Activated naive CD4-positive, alpha-beta T cell treated with anti-CD3 and anti-CD28 coated beads, Interleukin-2, amount 50 U/mL, for 72 hours (primary cell): ENCODE data around the gene COL16A1. TPM values are rescaled to one million over a fixed set of nuclear protein-coding genes. Genes with fewer than 3 reads are reported as not detected.

Source experiments
- ATAC-seq, 2 donors: fragments of 150-1000 bp; cut with Tn5 transposase; 2 replicates each; pipeline ENCODE4 v1.10.0; 2021; ENCODE audit warnings: mild to moderate bottlenecking in 2 of 2, moderate library complexity in 2 of 2
- DNase-seq, 2 donors: peaks; one replicate each; pipeline ENCODE4 v3.0.0; 2021 to 2022; ENCODE audit warnings: low spot score in 2 of 2
- H3K27ac Mint-ChIP-seq, 2 donors: one replicate each; pipeline ENCODE4 v1.8.0; 2022; ENCODE audit warnings: mild to moderate bottlenecking in 2 of 2, mixed read lengths in 2 of 2
- H3K36me3 Mint-ChIP-seq, 2 donors: one replicate each; pipeline ENCODE4 v1.8.0; 2022; ENCODE audit warnings: mixed read lengths in 2 of 2
- H3K9me3 Mint-ChIP-seq, 2 donors: one replicate each; pipeline ENCODE4 v1.8.0; 2022; ENCODE audit warnings: mixed read lengths in 2 of 2
- total RNA-seq, 2 donors: library from RNA; stranded (reverse); gene quantifications; one replicate each; pipeline ENCODE4 v1.2.3, GENCODE V29; 2022

Gene COL16A1
- total RNA-seq, 2 donors from 2014 or later: 0.21 TPM; not detected in 1

GRCh38 chr1:31736675-31737074 lies 32.9 kb upstream of the COL16A1 start:
- ATAC-seq: no peak
- DNase-seq: no peak
- Mint-ChIP-seq H3K27ac (no peak overlapping the region), H3K9me3 (no peaks in the 10 kb centered on the region), H3K36me3 (no peaks in the 10 kb centered on the region)

- Mint-ChIP-seq H3K9me3 (no peaks in the 10 kb centered on the region), H3K27ac (no peak overlapping the region)
Measured at GRCh38 chr1:31735571-31735970, 31.8 kb upstream of the COL16A1 start.

DNA sequence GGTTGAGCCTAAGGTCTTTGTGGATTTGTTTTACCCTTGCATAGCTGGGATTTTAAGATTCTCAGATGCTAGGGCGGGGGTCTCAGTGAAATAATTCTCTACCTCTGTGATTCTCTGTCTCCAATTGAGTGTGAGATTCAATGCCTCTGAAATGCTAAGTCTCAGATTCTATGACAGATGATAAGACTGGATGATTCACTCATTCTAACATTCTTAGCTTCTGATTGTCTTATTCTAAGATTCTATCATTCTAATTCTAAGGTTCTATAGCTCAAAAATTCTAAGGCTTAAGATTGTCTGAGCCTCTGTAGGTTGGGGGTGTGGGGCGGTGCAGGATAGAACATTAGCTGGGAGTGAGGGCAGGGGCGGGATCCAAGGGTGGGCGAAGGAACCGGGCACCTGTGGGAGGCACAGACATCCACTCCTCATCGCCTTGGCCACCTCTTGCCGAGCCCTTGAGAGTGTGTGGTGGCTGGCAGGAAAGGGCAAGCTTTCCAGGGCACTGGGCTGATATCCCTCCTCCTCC lies 30.8 kb upstream of the COL16A1 start:
- Mint-ChIP-seq H3K36me3 (no peaks in the 10 kb centered on the region), H3K27ac (peak overlapping the region in 1 of 2 donors; percentile 28), H3K9me3 (no peaks in the 10 kb centered on the region)
- no peak for ATAC-seq
- no peak for DNase-seq

More at GRCh38 chr1:31735571-31735970, 31.8 kb upstream of the COL16A1 start:
- DNase-seq (no peak), ATAC-seq (no peak)
- H3K36me3 Mint-ChIP-seq: no peaks in the 10 kb centered on the region

DNA sequence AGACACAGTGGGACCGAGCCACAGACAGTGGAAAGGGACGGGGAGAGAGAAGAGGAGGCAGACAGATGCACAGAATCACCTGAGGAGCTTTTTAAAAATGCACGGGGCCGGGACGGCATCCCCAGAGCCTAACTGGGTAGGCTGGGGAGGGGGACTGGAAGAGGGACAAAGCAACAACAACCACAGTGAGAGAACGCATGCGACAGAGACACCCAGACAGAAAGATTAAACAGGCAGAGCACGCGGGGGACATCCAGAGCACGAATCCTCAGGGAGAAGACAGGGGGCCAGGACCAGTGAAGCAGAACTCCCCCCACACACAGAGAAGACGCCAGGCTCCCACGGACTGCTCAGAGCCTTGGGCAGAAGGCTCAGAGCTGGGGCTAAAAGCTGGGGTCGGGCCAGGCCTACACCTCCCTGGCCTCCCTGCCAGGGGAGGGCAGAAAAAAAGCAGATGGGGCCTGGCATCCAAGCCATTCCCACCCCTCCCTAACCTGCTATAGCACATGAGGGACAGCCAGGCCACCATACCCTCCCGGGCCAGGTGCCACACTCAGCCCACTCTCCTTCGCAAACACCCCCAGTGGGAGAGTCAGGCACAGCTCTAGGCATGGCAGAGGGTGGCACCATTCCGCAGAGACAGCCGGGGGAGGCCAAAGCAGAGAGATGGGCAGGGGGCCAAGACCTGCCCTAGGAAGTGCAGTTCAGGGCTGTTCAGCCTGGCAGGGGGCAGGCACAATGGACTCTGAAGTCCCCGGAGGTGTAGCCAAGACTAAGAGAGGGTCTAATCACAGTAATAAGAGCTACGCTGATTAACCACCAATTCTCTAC lies 29.8 kb upstream of the COL16A1 start:
- no peaks in the 10 kb centered on the region for H3K36me3 Mint-ChIP-seq
- H3K9me3 Mint-ChIP-seq: no peaks in the 10 kb centered on the region
- H3K27ac Mint-ChIP-seq: peak overlapping the region in 1 of 2 donors; percentile 28
- no peak for DNase-seq
- ATAC-seq: no peak

DNA sequence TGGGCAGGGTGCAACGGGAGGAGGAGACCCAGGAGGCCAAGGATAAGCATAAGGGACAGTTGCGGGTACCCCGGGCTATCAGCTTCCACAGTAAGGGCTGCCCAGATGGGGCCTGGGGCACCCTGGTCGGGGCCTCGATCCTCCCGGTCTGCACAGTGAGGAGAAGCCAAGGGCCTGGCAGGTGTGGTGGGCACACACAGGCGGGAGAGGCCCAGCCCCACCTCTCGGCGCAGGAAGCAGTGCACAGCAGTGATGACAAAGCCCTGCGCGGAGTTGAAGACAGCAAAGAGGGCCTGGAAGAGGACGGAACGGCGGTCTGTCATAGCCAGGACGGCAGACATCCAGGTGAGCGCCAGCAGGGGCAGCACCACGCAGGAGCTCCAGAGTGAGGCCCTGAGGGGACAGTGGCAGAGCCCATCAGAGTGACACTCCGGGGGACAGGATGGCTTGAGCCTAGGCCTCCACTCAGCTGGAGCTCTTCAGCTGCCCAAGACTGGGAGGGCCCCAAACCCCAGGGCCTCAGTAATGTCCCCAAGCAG lies 29.0 kb upstream of the COL16A1 start:
- no peak for ATAC-seq
- peak overlapping the region in 1 of 2 donors; percentile 45 for H3K27ac Mint-ChIP-seq

GRCh38 chr1:31732343-31732742 lies 28.5 kb upstream of the COL16A1 start:
- Mint-ChIP-seq H3K36me3 (no peaks in the 10 kb centered on the region), H3K9me3 (no peaks in the 10 kb centered on the region), H3K27ac (no peak overlapping the region)
- DNase-seq: no peak
- ATAC-seq: no peak

More for the DNA sequence above, 29.0 kb upstream of the COL16A1 start:
- Mint-ChIP-seq H3K36me3 (no peaks in the 10 kb centered on the region), H3K9me3 (no peaks in the 10 kb centered on the region)
- DNase-seq: no peak

DNA sequence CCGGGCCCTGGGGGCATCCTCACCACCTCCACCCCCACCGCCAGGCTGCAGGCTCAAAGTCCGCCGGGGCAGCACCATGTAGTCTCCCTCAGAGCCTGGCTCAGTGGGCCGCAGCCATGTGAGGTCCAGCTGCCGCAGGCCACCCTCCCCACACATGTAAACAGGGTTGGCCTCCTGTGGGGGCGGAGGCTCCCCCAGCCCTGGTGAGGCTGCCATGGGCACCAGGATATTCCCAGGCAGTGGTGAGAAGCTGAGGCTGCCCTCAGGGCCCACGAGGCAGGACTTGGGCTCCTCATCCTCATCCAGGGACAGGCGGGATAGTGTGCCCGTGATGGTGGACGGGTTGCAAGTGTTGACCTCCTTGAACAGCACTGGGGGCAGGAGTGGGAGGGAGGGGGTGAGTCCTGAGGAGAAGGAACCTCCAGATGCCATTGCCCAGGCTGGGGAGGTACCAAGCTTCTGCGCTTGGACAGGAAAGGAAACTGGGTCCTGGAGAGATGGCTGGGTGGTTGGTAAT lies 27.3 kb upstream of the COL16A1 start:
- DNase-seq (no peak), ATAC-seq (no peak)
- Mint-ChIP-seq H3K36me3 (no peaks in the 10 kb centered on the region), H3K9me3 (no peaks in the 10 kb centered on the region), H3K27ac (no peak overlapping the region)

GRCh38 chr1:31730336-31731048 lies 26.7 kb upstream of the COL16A1 start:
- H3K9me3 Mint-ChIP-seq: no peaks in the 10 kb centered on the region
- no peaks in the 10 kb centered on the region for H3K36me3 Mint-ChIP-seq
- ATAC-seq (no peak), DNase-seq (no peak)
- H3K27ac Mint-ChIP-seq: no peak overlapping the region

DNA sequence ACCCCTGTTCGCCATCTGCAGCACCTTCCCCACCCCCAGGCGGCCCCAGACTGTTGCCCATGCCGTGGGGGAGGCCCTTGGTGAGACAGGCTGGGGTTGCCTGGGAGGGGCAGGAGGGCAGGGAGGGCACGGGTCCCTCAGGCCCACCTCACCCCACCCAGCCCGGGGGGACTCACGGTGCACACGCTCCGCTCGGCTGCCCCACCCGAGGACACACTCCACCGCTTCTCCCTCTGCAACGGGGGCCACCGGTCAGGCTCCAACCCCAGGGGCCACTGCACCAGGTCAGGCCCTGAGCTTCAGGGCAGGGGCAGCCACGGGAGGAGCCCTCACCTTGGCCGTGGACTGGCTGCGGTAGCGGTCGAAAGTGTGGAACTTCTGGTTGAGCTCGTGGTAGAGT lies 24.0 kb upstream of the COL16A1 start:
- Mint-ChIP-seq H3K36me3 (no peaks in the 10 kb centered on the region), H3K27ac (no peak overlapping the region), H3K9me3 (no peaks in the 10 kb centered on the region)
- DNase-seq (no peak), ATAC-seq (no peak)

- ATAC-seq (no peak), DNase-seq (no peak)
- no peaks in the 10 kb centered on the region for H3K36me3 Mint-ChIP-seq
Measured at GRCh38 chr1:31727195-31727594, 23.4 kb upstream of the COL16A1 start.

DNA sequence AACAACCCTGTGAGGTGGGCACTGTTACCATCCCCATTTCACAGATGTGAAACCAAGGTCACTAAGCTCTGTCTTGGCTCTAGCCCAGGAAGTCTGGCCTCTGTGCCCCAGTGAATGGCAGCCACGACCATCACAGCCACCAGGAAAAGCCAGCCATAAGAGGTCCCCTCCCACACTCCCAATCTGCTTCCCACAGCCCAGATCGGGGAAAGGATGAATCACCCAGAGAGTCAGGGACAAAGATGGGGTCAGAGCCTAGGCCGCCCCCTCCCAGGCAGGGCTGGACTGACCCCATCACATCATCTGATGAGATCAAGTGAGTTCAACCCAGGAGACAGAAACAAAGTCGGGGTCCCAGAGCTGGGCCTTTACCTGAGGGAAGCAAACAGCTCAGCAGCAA lies 22.9 kb upstream of the COL16A1 start:
- no peak for ATAC-seq
- DNase-seq: no peak
- Mint-ChIP-seq H3K27ac (no peak overlapping the region), H3K9me3 (no peaks in the 10 kb centered on the region), H3K36me3 (no peaks in the 10 kb centered on the region)

More at GRCh38 chr1:31727195-31727594, 23.4 kb upstream of the COL16A1 start:
- no peak overlapping the region for H3K27ac Mint-ChIP-seq
- H3K9me3 Mint-ChIP-seq: no peaks in the 10 kb centered on the region

DNA sequence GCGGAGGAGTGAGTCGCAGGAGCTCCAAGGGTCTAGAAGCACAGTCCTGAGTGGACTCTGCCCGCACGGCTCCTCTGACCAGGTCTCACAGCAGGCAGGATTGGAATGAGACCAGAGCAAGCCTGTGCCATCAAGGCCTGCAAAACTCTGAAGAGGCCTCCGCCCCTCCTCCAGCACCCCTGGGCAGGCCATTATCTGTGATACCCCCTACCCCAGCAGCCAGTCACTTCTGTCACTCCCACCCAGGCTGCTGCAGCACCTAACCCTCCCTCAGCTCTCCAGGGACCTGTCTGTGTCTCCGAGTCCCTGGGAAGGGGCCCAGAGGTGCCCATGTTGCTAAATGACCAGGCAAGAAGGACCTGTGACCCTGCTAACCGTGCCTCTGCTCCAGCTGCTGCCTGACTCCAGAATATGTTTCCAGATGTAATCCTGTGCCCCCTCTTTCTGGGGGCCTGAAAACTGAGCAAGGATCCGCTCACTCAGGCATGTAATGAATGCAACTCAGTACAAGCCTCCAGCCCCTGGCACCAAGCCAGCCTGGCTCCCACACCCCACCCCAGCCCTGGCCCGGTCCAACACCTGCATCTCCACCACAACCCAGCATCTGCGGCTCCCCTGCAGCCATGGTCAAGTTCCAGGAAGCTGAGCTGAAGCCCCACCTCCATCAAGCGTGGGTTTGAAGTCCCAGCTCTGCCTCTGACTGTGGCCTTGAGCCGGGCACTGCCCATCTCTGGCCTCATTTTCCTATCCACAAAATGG lies 22.1 kb upstream of the COL16A1 start:
- H3K36me3 Mint-ChIP-seq: no peaks in the 10 kb centered on the region
- no peak overlapping the region for H3K27ac Mint-ChIP-seq
- DNase-seq (no peak), ATAC-seq (no peak)
- no peaks in the 10 kb centered on the region for H3K9me3 Mint-ChIP-seq

- H3K36me3 Mint-ChIP-seq: no peaks in the 10 kb centered on the region
- no peak overlapping the region for H3K27ac Mint-ChIP-seq
- H3K9me3 Mint-ChIP-seq: no peaks in the 10 kb centered on the region
- DNase-seq: no peak
- no peak for ATAC-seq
Measured at GRCh38 chr1:31725134-31725533, 21.3 kb upstream of the COL16A1 start.

- DNase-seq: peak in 1 of 2 donors; percentile 66
- H3K27ac Mint-ChIP-seq: no peak overlapping the region
- ATAC-seq: no peak
- no peaks in the 10 kb centered on the region for H3K36me3 Mint-ChIP-seq
- H3K9me3 Mint-ChIP-seq: no peaks in the 10 kb centered on the region
Measured at GRCh38 chr1:31723828-31724359, 20.1 kb upstream of the COL16A1 start.

DNA sequence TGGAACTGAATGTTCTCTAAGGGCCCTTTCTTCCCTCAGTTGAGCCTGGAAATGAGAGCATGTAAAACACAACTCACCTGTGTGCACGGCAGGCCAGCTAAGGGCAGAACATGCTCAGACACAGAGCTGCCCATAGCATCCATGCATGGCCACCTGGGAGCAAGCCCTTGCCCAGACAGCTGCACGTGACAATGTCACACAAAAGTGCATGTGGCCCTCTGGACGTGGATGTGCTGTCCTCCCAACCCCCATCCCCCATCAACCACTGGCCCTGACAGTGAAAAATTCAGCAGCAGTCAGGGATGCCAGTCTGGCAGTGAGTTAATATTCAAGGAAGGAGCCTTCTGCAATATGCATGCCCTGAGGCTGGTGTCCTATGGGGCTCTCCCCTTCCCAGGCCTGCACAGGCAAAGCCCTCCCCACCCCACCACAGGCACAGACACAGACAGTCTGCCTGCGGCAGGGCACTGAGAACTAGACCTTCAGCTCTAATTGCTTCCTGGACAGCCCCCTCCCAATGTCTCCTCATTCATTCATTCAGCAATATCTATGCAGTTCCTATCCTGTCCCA lies 14.6 kb upstream of the COL16A1 start:
- no peak for DNase-seq

DNA sequence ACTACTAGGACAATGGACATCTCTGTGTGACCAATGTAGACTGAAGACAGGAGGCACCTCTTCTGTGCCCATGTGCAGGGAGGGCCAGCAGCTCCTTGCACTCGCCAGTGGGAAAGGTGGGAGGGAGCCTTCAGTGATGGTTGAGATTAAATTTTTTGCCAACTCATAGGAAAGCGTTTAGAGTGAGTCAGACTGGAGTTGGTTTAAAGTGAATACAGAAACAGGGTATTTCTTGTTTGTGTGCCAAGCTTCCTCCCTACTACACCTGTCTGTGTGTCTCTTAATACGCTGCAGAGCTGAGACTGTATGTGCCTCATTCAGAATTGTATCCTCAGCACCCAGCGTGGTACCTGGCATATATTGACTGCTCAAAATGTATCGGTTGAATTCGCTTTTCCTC lies 13.5 kb upstream of the COL16A1 start:
- Mint-ChIP-seq H3K27ac (no peak overlapping the region), H3K9me3 (no peaks in the 10 kb centered on the region), H3K36me3 (no peaks in the 10 kb centered on the region)
- ATAC-seq (no peak), DNase-seq (no peak)

More for the DNA sequence above, 14.6 kb upstream of the COL16A1 start:
- no peak for ATAC-seq
- Mint-ChIP-seq H3K36me3 (no peaks in the 10 kb centered on the region), H3K27ac (no peak overlapping the region), H3K9me3 (no peaks in the 10 kb centered on the region)
